ENCODE data around the gene FHL5. TPM values are rescaled to one million over a fixed set of nuclear protein-coding genes. Genes with fewer than 3 reads are reported as not detected.

Gene FHL5
- total RNA-seq, 4 donors from 2014 or later = 8.1 to 19.5 (median 12.4) TPM

GRCh38 chr6:96571551-96571950, 8.6 kb downstream of the FHL5 start:
- no peaks in the 10 kb centered on the region for H3K4me1 ChIP-seq
- H3K27me3 ChIP-seq = no peaks in the 10 kb centered on the region
- H3K4me3 ChIP-seq (replicated peaks in 1 of 3) = no peak overlapping the region
- no peak overlapping the region for H3K27ac ChIP-seq
- H3K36me3 ChIP-seq = no peaks in the 10 kb centered on the region
- TF ChIP-seq POLR2A (IDR thresholded peaks at IDR 0.05) (no peak), CTCF (IDR thresholded peaks at IDR 0.05) (no peak)
- H3K9me3 ChIP-seq = no peaks in the 10 kb centered on the region
- no peak for DNase-seq
- intact Hi-C loops (cut with DNase I) = no loop called here

DNA sequence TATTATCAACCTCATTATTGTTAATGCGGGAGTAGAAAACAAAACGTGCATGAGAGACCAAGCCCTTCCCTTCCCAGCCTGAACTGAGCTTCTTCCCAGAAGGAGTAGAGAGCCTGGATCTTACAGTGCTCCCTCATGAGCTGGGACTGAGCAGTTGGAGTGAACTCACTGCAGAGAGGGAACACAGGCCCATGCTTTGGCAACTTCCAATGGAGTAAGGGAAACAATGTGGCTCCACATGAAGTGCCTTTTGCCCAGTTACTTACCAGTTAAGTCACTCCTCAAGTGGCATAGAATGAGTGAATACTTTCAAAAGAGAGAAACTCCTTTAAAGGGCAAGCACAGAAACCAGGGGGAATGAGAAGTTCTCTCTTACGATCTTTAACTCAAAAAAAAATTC, 12.4 kb downstream of the FHL5 start:
- Histone ChIP-seq H3K27me3 (no peaks in the 10 kb centered on the region), H3K4me3 (replicated peaks in 1 of 3) (no peak overlapping the region), H3K36me3 (no peaks in the 10 kb centered on the region), H3K4me1 (no peaks in the 10 kb centered on the region), H3K27ac (no peak overlapping the region), H3K9me3 (no peaks in the 10 kb centered on the region)
- WGBS, 2 donors = 76 to 77% methylated on average over 3 of the region's 3 CpGs
- DNase-seq = no peak
- TF ChIP-seq POLR2A (IDR thresholded peaks at IDR 0.05) (no peak), CTCF (IDR thresholded peaks at IDR 0.05) (no peak)
- intact Hi-C loops (cut with DNase I) = no loop called here

GRCh38 chr6:96576221-96576620, 13.3 kb downstream of the FHL5 start:
- no peaks in the 10 kb centered on the region for H3K4me1 ChIP-seq
- no peaks in the 10 kb centered on the region for H3K9me3 ChIP-seq
- DNase-seq = no peak
- TF ChIP-seq POLR2A (IDR thresholded peaks at IDR 0.05) (no peak), CTCF (IDR thresholded peaks at IDR 0.05) (no peak)
- H3K36me3 ChIP-seq = no peaks in the 10 kb centered on the region
- no peak overlapping the region for H3K4me3 ChIP-seq (replicated peaks in 1 of 3)
- no peaks in the 10 kb centered on the region for H3K27me3 ChIP-seq
- WGBS, 2 donors = 58 to 61% methylated on average over 4 of the region's 4 CpGs
- H3K27ac ChIP-seq = no peak overlapping the region
- intact Hi-C loops (cut with DNase I) = no loop called here

GRCh38 chr6:96582021-96582420, 19.1 kb downstream of the FHL5 start:
- intact Hi-C loops (cut with DNase I) = no loop called here
- H3K4me3 ChIP-seq (replicated peaks in 1 of 3) = no peak overlapping the region
- WGBS, 2 donors = 89 to 90% methylated on average over 2 of the region's 2 CpGs

DNA sequence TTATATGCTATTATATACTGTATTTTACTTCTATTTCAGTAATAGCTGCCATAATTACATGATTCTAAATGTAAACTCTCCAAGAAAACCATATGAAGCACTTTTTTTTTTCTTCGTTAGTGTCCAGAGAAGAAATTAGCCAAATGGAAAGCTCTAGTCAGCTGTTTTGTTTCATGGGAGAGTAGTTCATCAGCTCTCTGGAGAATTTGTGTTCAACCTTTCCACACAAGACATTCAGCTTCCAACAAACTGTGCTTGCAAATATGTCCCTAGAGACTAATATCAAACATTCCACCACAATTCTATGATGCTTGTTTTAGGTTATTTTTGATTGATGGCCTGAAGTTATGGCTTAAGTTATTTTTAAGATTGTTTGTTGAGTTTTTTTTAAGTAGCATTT, 19.5 kb downstream of the FHL5 start:
- no peaks in the 10 kb centered on the region for H3K4me1 ChIP-seq
- no peak overlapping the region for H3K4me3 ChIP-seq (replicated peaks in 1 of 3)
- intact Hi-C loops (cut with DNase I) = no loop called here
- DNase-seq = no peak
- H3K9me3 ChIP-seq = no peaks in the 10 kb centered on the region
- H3K27ac ChIP-seq = no peak overlapping the region
- no peaks in the 10 kb centered on the region for H3K27me3 ChIP-seq
- TF ChIP-seq POLR2A (IDR thresholded peaks at IDR 0.05) = no peak
- no peak for TF ChIP-seq CTCF (IDR thresholded peaks at IDR 0.05)
- 65 to 72% methylated on average over 1 of the region's 1 CpG for WGBS, 2 donors
- no peaks in the 10 kb centered on the region for H3K36me3 ChIP-seq

More at GRCh38 chr6:96582021-96582420, 19.1 kb downstream of the FHL5 start:
- Histone ChIP-seq H3K9me3 (no peaks in the 10 kb centered on the region), H3K36me3 (no peaks in the 10 kb centered on the region), H3K27ac (no peak overlapping the region), H3K4me1 (no peaks in the 10 kb centered on the region), H3K27me3 (no peaks in the 10 kb centered on the region)
- DNase-seq = no peak
- TF ChIP-seq CTCF (IDR thresholded peaks at IDR 0.05) = no peak

Measured in thyroid gland (tissue), 4 donors.